GM12878 (cell line): ENCODE results near the gene ABHD14A. TPM values are rescaled to one million over a fixed set of nuclear protein-coding genes. Genes with fewer than 3 reads are reported as not detected.
A peak's percentile ranks its signal among the peaks of the same experiment; 100 is the strongest.

Experiments used
- ATAC-seq: fragments of 200-7000 bp; cut with Tn5 transposase; 3 replicates; pipeline ENCODE4 v1.9.1; 2020; ENCODE audit warnings: mild to moderate bottlenecking, moderate library complexity
- BruUV-seq: library from RNA; stranded (reverse); fragments of 400-500 nt; replicated peaks from 2 replicates; lab custom pipeline; 2021; lab: Mats Ljungman, UMichigan
- CTCF ChIA-PET: fragments of 300-600 bp; sonication (Branson Sonifier 250); formaldehyde crosslinking; extraction: SDS; loops from one replicate; lab custom pipeline; 2021; ENCODE audit warnings: inconsistent platforms; lab: Yijun Ruan, JAX
- POLR2A ChIA-PET: fragments of 350-600 bp; formaldehyde crosslinking; extraction: SDS; loops from one replicate; lab custom pipeline; 2021; ENCODE audit warnings: inconsistent platforms; lab: Charles Lee
- RAD21 ChIA-PET: fragments of 300-600 bp; sonication (Branson Sonifier 250); formaldehyde crosslinking; loops from one replicate; lab custom pipeline; 2023; ENCODE audit warnings: antibody characterized with exemption; ENCODE audit not compliant: unreplicated experiment; lab: Charles Lee
- SMC1A ChIA-PET: fragments of 300-600 bp; sonication (Branson Sonifier 250); formaldehyde crosslinking; loops from one replicate; lab custom pipeline; 2023; ENCODE audit not compliant: unreplicated experiment, uncharacterized antibody; lab: Charles Lee
- DNase-seq: peaks from one replicate; pipeline ENCODE4 v3.0.0-alpha.2; 2011; ENCODE audit warnings: low read depth, low spot score
- FAIRE-seq: peaks from 3 replicates; lab custom pipeline; 2011; peaks lifted over from hg19 to GRCh38; lab: Jason Lieb, UNC
- H2AFZ ChIP-seq: 2 replicates; pipeline ENCODE4 v1.6.0; 2011; ENCODE audit warnings: low read depth, low read length, control low read depth; ENCODE audit not compliant: control insufficient read depth
- H3K27ac ChIP-seq: 2 replicates; pipeline ENCODE4 v1.5.1; 2011; ENCODE audit warnings: control low read depth; ENCODE audit not compliant: control insufficient read depth, insufficient read depth
- H3K27me3 ChIP-seq, 2 experiments: replicated peaks in 1 of 2; 2 replicates each; pipeline versions ENCODE4 v1.6.0 to v1.6.1; 2011; ENCODE audit warnings: low read length in 1 of 2; ENCODE audit not compliant: control insufficient read depth in 2 of 2, insufficient read depth in 2 of 2
- H3K36me3 ChIP-seq, 2 experiments: 2 replicates each; pipeline ENCODE4 v1.5.1; 2011; ENCODE audit warnings: low read length in 1 of 2; ENCODE audit not compliant: control insufficient read depth in 2 of 2, insufficient read depth in 2 of 2
- H3K4me1 ChIP-seq: 2 replicates; pipeline ENCODE4 v1.6.1; 2011; ENCODE audit warnings: mild to moderate bottlenecking, low read length, moderate library complexity, mixed read lengths; ENCODE audit not compliant: control insufficient read depth, insufficient read depth
- H3K4me2 ChIP-seq: 2 replicates; pipeline ENCODE4 v1.6.0; 2011; ENCODE audit warnings: control low read depth; ENCODE audit not compliant: control insufficient read depth, insufficient read depth
- H3K4me3 ChIP-seq: fragments of 200-600 bp; sonication (generic); 2 replicates; pipeline ENCODE4 v1.5.1; 2016
- H3K79me2 ChIP-seq: 2 replicates; pipeline ENCODE4 v1.6.0; 2011; ENCODE audit warnings: low read length; ENCODE audit not compliant: control insufficient read depth, insufficient read depth
- H3K9ac ChIP-seq: 2 replicates; pipeline ENCODE4 v1.8.0; 2011; ENCODE audit warnings: low read length, control low read depth, mixed read lengths; ENCODE audit not compliant: control insufficient read depth, insufficient read depth
- H3K9me3 ChIP-seq: replicated peaks from 3 replicates; pipeline ENCODE4 v1.5.1; 2011; ENCODE audit warnings: mild to moderate bottlenecking, low read length; ENCODE audit not compliant: control insufficient read depth, insufficient read depth
- H4K20me1 ChIP-seq: 2 replicates; pipeline ENCODE4 v1.6.0; 2011; ENCODE audit not compliant: control insufficient read depth, insufficient read depth
- ASH2L ChIP-seq: fragments of 300-600, 200-600 bp; sonication (generic); IDR thresholded peaks from 2 replicates; pipeline ENCODE4 v1.6.1; 2017; ENCODE audit warnings: low read depth, mild to moderate bottlenecking, borderline replicate concordance
- CEBPB ChIP-seq, 2 experiments: fragments of 150-350 bp in 1 of 2; IDR thresholded peaks; 2 replicates each; pipeline ENCODE4 v1.6.1; 2012 to 2014; ENCODE audit warnings: low read depth in 2 of 2, low read length in 2 of 2, borderline replicate concordance in 1 of 2, inconsistent platforms in 1 of 2
- CEBPZ ChIP-seq: fragments of 150-350 bp; IDR thresholded peaks from 2 replicates; pipeline ENCODE4 v1.6.1; 2016; ENCODE audit warnings: low read depth, low read length
- DPF2 ChIP-seq: fragments of 450-650 bp; IDR thresholded peaks from 2 replicates; pipeline ENCODE4 v1.6.1; 2017; ENCODE audit warnings: mild to moderate bottlenecking
- EP300 ChIP-seq, 2 experiments: fragments of 150-350 bp in 1 of 2; IDR thresholded peaks; 2 replicates each; pipeline ENCODE4 v1.6.1; 2011 to 2012; ENCODE audit warnings: low read depth in 2 of 2, low read length in 2 of 2, borderline replicate concordance in 1 of 2, improper control_type of control experiment in 1 of 2, inconsistent platforms in 1 of 2; ENCODE audit not compliant: control insufficient read depth in 1 of 2
- HCFC1 ChIP-seq: fragments of 150-350 bp; IDR thresholded peaks from 2 replicates; pipeline ENCODE4 v1.6.1; 2014; ENCODE audit warnings: low read length
- POLR2A ChIP-seq: IDR thresholded peaks from 2 replicates; pipeline ENCODE4 v1.6.1; 2011; ENCODE audit warnings: low read depth, mild to moderate bottlenecking, low read length
- RBBP5 ChIP-seq: fragments of 200-600 bp; sonication (generic); conservative IDR thresholded peaks from 2 replicates; pipeline ENCODE4 v1.6.1; 2016
- SUZ12 ChIP-seq: fragments of 200-600 bp; sonication (generic); IDR thresholded peaks from one replicate; pipeline ENCODE4 v1.6.1; 2018; ENCODE audit warnings: antibody characterized with exemption, mild to moderate bottlenecking; ENCODE audit not compliant: unreplicated experiment
- WGBS: methylation state at CpG from one replicate; pipeline ENCODE4 v1.1.6; 2016; ENCODE audit warnings: low lambda C conversion rate; ENCODE audit not compliant: insufficient replicate concordance, insufficient coverage; ENCODE audit errors: missing lambda C conversion rate; 5-methylcytosine and 5-hydroxymethylcytosine counted together
- in situ Hi-C: fragments of 300-500 bp; cut with MboI; formaldehyde crosslinking; loops from 9 replicates; pipeline ENCODE4 v1.14.3; 2018; ENCODE audit warnings: mixed read lengths
- intact Hi-C: fragments of 100-400 bp; cut with micrococcal nuclease; formaldehyde crosslinking; loops from one replicate; pipeline ENCODE4 v1.14.2; 2022; ENCODE audit not compliant: unreplicated experiment
- polyA plus RNA-seq, 11 experiments: library from polyadenylated mRNA; depleted of rRNA in 4 of 11; unstranded in 6 of 11; stranded (reverse) in 5 of 11; fragments of >200 nt; fragmentation: Nextera tagmentation in 4 of 11; fragmentation: Illumina TruSeq in 1 of 11; extraction: Ambion mirVana in 4 of 11; extraction: Trizol in 1 of 11; gene quantifications; 1 replicate in 1 of 11; 2 replicates in 10 of 11; pipeline versions ENCODE4 v1.2.1 to v1.2.3, GENCODE V29; 2011 to 2016; ENCODE audit warnings: inconsistent platforms in 2 of 11, missing spikeins in 2 of 11, low read depth in 1 of 11
- total RNA-seq, 4 experiments: library from RNA; depleted of rRNA in 3 of 4; stranded (reverse); fragments of >200 nt in 3 of 4; fragmentation: Illumina TruSeq in 1 of 4; extraction: Trizol in 1 of 4; gene quantifications; 2 replicates each; pipeline versions ENCODE4 v1.2.1 to v1.2.3, GENCODE V29; 2013 to 2021

ABHD14A gene
- total and polyA plus RNA-seq, 10 of the 15 experiments (the other 5 are each of a cell fraction or from before 2014, with no cell fraction given) = 1.2 to 27.0 (median 7.9) TPM

GRCh38 chr3:51931756-51932155 is 43.1 kb upstream of the ABHD14A start (continued):
- TF ChIP-seq CEBPZ (no peak), HCFC1 (no peak), CEBPB (IDR thresholded peaks at IDR 0.05; ENCODE audit: borderline replicate concordance in 1 of 2, low read depth in 2 of 2, low read length in 2 of 2) (no peak), SUZ12 (no peak), EP300 (IDR thresholded peaks at IDR 0.05; ENCODE audit: borderline replicate concordance in 1 of 2, control insufficient read depth in 1 of 2, low read depth in 2 of 2, low read length in 2 of 2) (no peak), DPF2 (no peak), RBBP5 (no peak)

GRCh38 chr3:51932471-51933370 is 42.1 kb upstream of the ABHD14A start:
- POLR2A ChIA-PET = no interaction called here
- peak; percentile 32; the same call in 1 of the 2 replicates for TF ChIP-seq POLR2A
- no peak for TF ChIP-seq ASH2L
- no TSS peak for BruUV-seq

More at GRCh38 chr3:51932471-51933370, 42.1 kb upstream of the ABHD14A start:
- Histone ChIP-seq H3K27ac (no peak overlapping the region), H3K9me3 (no peaks in the 10 kb centered on the region), H3K4me1 (no peaks in the 10 kb centered on the region), H3K9ac (no peak overlapping the region), H3K4me2 (no peak overlapping the region), H2AFZ (no peak overlapping the region), H4K20me1 (no peaks in the 10 kb centered on the region), H3K27me3 (no peaks in the 10 kb centered on the region), H3K79me2 (no peaks in the 10 kb centered on the region), H3K4me3 (no peak overlapping the region), H3K36me3 (peaks cover 11 to 36% of the 10 kb centered on the region in 2 experiments)
- intact Hi-C loops = no loop called here
- DNase-seq (no peak), FAIRE-seq (no peak), ATAC-seq (no peak)
- ChIA-PET CTCF (no interaction called here), RAD21 (no interaction called here), SMC1A (no interaction called here)
- in situ Hi-C loops = no loop called here
- WGBS = 77% methylated on average over 15 of the region's 15 CpGs
